SK-N-MC (cell line): ENCODE data around the gene AUTS2.

Experiments used
- EZH2 ChIP-seq: fragments of 200-600 bp; sonication (generic); IDR thresholded peaks from one replicate; pipeline ENCODE4 v1.6.1; 2017; ENCODE audit warnings: antibody characterized with exemption
- FOXP2 ChIP-seq: optimal IDR thresholded peaks from 2 replicates; pipeline ENCODE3; 2011; ENCODE audit warnings: mild to moderate bottlenecking, moderate library complexity; ENCODE audit not compliant: insufficient read depth; ENCODE audit errors: extremely low read length, control extremely low read depth
- POLR2AphosphoS5 ChIP-seq: IDR thresholded peaks from 2 replicates; pipeline ENCODE4 v1.6.1; 2012; ENCODE audit warnings: mild to moderate bottlenecking, low read depth, low read length, borderline replicate concordance

DNA sequence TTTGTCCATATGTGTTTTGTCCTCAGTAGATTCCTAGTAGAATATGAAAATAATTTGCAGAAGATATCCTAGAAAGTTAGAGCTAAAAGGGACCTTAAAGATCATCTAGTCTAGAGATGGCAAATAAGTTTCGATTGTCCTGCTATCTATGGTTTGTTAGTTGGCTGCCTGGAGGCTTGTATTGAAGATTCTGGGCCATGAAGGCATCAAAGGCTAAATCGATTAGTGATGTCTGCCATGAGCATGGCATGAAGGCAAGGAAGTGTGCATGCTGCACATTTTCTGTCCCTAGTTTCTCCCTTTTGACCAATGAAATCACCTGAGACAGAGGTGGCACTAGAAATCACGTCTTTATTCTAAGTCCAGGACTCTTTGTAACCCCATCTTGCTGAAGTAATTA, 979.9 kb downstream of the AUTS2 start:
- TF ChIP-seq EZH2 (no peak), POLR2AphosphoS5 (no peak), FOXP2 (no peak)
